BJ (cell line): ENCODE data around the gene UBR2. TPM values are rescaled to one million over a fixed set of nuclear protein-coding genes. Genes with fewer than 3 reads are reported as not detected.

ENCODE experiments used
- CTCF ChIA-PET: fragments of 350-600 bp; formaldehyde crosslinking; extraction: SDS; loops from one replicate; lab custom pipeline; 2021; ENCODE audit warnings: antibody characterized with exemption, inconsistent platforms; lab: Yijun Ruan, JAX
- POLR2A ChIA-PET: fragments of 300-600 bp; sonication (Branson Sonifier 250); formaldehyde crosslinking; extraction: SDS; loops from one replicate; lab custom pipeline; 2021; ENCODE audit warnings: antibody characterized with exemption; lab: Charles Lee
- DNase-seq: peaks from one replicate; pipeline ENCODE4 v3.0.0-alpha.2; 2011; ENCODE audit warnings: low read depth
- H3K27me3 ChIP-seq: 2 replicates; pipeline ENCODE4 v1.6.0; 2011; ENCODE audit warnings: low read length; ENCODE audit not compliant: control insufficient read depth, insufficient read depth
- H3K36me3 ChIP-seq: 2 replicates; pipeline ENCODE4 v1.5.1; 2011; ENCODE audit warnings: low read length; ENCODE audit not compliant: control insufficient read depth, insufficient read depth
- H3K4me3 ChIP-seq: 2 replicates; pipeline ENCODE4 v1.5.1; 2011; ENCODE audit warnings: low read depth, mild to moderate bottlenecking, control low read depth, low read length
- polyA plus RNA-seq: library from polyadenylated mRNA; depleted of rRNA; stranded (reverse); fragments of >200 nt; gene quantifications from 2 replicates; pipeline ENCODE4 v1.2.3, GENCODE V29; 2011
- TF ChIP-seq, protein P1 (sequence below): IDR thresholded peaks from 2 replicates; pipeline ENCODE4 v1.5.1; 2011; ENCODE audit warnings: low read depth, mild to moderate bottlenecking, control low read depth, inconsistent platforms, low read length, moderate library complexity; ENCODE audit not compliant: insufficient read depth

Gene UBR2
- polyA plus RNA-seq, 1 experiment: 9.8 TPM

DNA sequence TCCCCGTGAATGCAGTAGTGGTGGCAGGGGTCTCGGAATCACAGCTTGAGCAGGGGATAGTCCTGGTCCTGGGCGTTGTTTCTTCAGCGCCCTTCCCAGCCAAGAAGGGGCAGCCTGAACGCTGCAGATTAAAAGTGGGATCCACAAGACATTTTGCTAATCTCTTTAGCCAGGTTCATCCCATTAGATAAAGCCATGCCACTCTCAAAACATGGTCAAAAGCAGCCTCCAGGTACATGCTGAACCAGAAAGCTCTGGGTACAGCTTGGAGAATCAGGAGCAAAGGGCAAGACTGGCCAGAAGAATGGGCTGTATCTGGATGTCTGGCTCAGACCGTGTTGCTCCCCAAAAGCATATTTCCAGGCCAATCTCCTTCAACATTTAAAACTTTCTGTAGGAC lies 158.7 kb downstream of the UBR2 start, which contains the start of gene PRPH2:
TSS of gene PRPH2 (minus strand) at position 101 of the 400 bp plus-strand sequence. CDS start 263 bp downstream, outside the sequence.
- Histone ChIP-seq H3K4me3 (no peak within 1 kb of the TSS), H3K36me3 (no peaks in the 10 kb centered on the region), H3K27me3 (no peaks in the 10 kb centered on the region)
- DNase-seq: no peak
- ChIA-PET CTCF (no interaction called here), POLR2A (no interaction called here)
- TF ChIP-seq, protein P1, sequence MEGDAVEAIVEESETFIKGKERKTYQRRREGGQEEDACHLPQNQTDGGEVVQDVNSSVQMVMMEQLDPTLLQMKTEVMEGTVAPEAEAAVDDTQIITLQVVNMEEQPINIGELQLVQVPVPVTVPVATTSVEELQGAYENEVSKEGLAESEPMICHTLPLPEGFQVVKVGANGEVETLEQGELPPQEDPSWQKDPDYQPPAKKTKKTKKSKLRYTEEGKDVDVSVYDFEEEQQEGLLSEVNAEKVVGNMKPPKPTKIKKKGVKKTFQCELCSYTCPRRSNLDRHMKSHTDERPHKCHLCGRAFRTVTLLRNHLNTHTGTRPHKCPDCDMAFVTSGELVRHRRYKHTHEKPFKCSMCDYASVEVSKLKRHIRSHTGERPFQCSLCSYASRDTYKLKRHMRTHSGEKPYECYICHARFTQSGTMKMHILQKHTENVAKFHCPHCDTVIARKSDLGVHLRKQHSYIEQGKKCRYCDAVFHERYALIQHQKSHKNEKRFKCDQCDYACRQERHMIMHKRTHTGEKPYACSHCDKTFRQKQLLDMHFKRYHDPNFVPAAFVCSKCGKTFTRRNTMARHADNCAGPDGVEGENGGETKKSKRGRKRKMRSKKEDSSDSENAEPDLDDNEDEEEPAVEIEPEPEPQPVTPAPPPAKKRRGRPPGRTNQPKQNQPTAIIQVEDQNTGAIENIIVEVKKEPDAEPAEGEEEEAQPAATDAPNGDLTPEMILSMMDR: no peak

GRCh38 chr6:42724825-42725224 lies 161.0 kb downstream of the UBR2 start:
- Histone ChIP-seq H3K27me3 (no peaks in the 10 kb centered on the region), H3K36me3 (no peaks in the 10 kb centered on the region), H3K4me3 (no peak overlapping the region)
- CTCF ChIA-PET: interaction anchor here (1.6 to 4.4 kb wide), 5 partner anchors 22 to 153 kb away, joined by 6 to 56 read pairs (median 11); no protein-coding TSS in a partner anchor
- no peak for DNase-seq
- TF ChIP-seq, protein P1: no peak
- POLR2A ChIA-PET: no interaction called here

- H3K36me3 ChIP-seq: no peaks in the 10 kb centered on the region
- H3K27me3 ChIP-seq: no peaks in the 10 kb centered on the region
- ChIA-PET POLR2A (no interaction called here), CTCF (interaction anchor here (0.6 to 4.4 kb wide), 25 partner anchors 11 to 174 kb away, joined by 3 to 56 read pairs (median 6); partner anchors contain the start of gene TBCC)
- DNase-seq: no peak
- TF ChIP-seq, protein P1: no peak
- H3K4me3 ChIP-seq: no peak overlapping the region
These were observed 162.2 kb downstream of the UBR2 start for GRCh38 chr6:42726026-42726425.

- H3K36me3 ChIP-seq: no peaks in the 10 kb centered on the region
- H3K4me3 ChIP-seq: peak overlapping the region; percentile 34
- DNase-seq: peak; percentile 38
- POLR2A ChIA-PET: interaction anchor here (0.6 kb wide), 1 partner anchor 1051 kb away, joined by 3 read pairs; no protein-coding TSS in a partner anchor
- CTCF ChIA-PET: interaction anchor here (0.6 to 4.4 kb wide), 38 partner anchors 8 to 174 kb away, joined by 3 to 56 read pairs (median 4); partner anchors contain the start of genes RPL7L1 and TBCC
- H3K27me3 ChIP-seq: no peaks in the 10 kb centered on the region
- TF ChIP-seq, protein P1: peak; percentile 87
These were observed 162.8 kb downstream of the UBR2 start for GRCh38 chr6:42726485-42727086.

DNA sequence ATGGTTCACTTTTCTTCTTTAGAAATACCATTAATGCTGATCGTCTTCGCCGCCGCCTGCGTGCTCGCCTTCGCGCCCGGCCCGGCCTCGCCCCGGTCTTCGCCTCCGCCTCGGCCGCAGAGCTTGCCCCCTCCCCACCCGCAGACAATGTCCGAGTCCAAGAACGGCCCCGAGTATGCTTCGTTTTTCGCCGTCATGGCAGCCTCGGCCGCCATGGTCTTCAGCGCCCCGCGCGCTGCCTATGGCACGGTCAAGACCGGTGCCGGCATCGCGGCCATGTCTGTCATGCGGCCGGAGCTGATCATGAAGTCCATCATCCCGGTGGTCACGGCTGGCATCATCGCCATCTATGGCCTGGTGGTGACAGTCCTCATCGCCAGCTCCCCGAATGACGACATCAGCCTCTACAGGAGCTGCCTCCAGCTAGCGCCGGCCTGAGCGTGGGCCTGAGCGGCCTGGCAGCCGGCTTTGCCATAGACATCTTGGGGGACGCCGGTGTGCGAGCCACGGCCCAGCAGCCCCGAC lies 163.3 kb downstream of the UBR2 start:
- CTCF ChIA-PET: interaction anchor here (0.6 to 4.4 kb wide), 31 partner anchors 9 to 161 kb away, joined by 3 to 56 read pairs (median 4); partner anchors contain the start of genes RPL7L1 and TBCC
- TF ChIP-seq, protein P1: no peak
- Histone ChIP-seq H3K27me3 (no peaks in the 10 kb centered on the region), H3K36me3 (no peaks in the 10 kb centered on the region), H3K4me3 (peak overlapping the region; percentile 34)
- no peak for DNase-seq
- POLR2A ChIA-PET: interaction anchor here (0.6 kb wide), 1 partner anchor 1052 kb away, joined by 3 read pairs; no protein-coding TSS in a partner anchor
